ENCODE results near the gene TMA7B.

- TF ChIP-seq EZH2phosphoT487 (IDR thresholded peaks at IDR 0.05; ENCODE audit: insufficient read depth, low read depth): no peak
- no peak for TF ChIP-seq EZH2 (IDR thresholded peaks at IDR 0.05; ENCODE audit: insufficient read depth, poor library complexity, severe bottlenecking)
Measured at GRCh38 chr22:39984006-39984405, 23.8 kb downstream of the TMA7B start.
